OCI-LY3 (cell line): ENCODE measurements around the gene KRT10.

Source experiments
- H2AFZ ChIP-seq: fragments of 200-600, 300-600 bp; shearing (Covaris generic); 2 replicates; pipeline ENCODE4 v1.6.0; 2014; ENCODE audit warnings: antibody characterized with exemption, low read depth, low read length
- H3K27ac ChIP-seq: fragments of 200-600, 300-600 bp; sonication (generic); 2 replicates; pipeline ENCODE4 v1.5.1; 2014; ENCODE audit warnings: mild to moderate bottlenecking, low read length, moderate library complexity, mixed read lengths
- H3K27me3 ChIP-seq: fragments of 200-600, 300-600 bp; sonication (generic); 2 replicates; pipeline ENCODE4 v1.6.1; 2014; ENCODE audit warnings: low read depth, low read length, mixed read lengths
- H3K36me3 ChIP-seq: fragments of 200-600, 300-600 bp; sonication (generic); replicated peaks from 2 replicates; pipeline ENCODE3; 2014; ENCODE audit warnings: low read depth, low read length, mixed read lengths
- H3K4me1 ChIP-seq: fragments of 300-600, 200-600 bp; sonication (generic); 2 replicates; pipeline ENCODE4 v1.6.1; 2014; ENCODE audit warnings: low read length, mixed read lengths
- H3K4me2 ChIP-seq: fragments of 200-600, 300-600 bp; sonication (generic); 2 replicates; pipeline ENCODE4 v1.6.1; 2014; ENCODE audit warnings: low read length, mixed read lengths
- H3K4me3 ChIP-seq: fragments of 300-600, 200-600 bp; sonication (generic); 2 replicates; pipeline ENCODE4 v1.5.1; 2014; ENCODE audit warnings: antibody characterized with exemption, mild to moderate bottlenecking, low read length, moderate library complexity
- H3K79me2 ChIP-seq: fragments of 300-600, 200-600 bp; shearing (Covaris generic); 2 replicates; pipeline ENCODE4 v1.6.1; 2014; ENCODE audit warnings: mild to moderate bottlenecking, low read length, mixed read lengths
- H3K9ac ChIP-seq: fragments of 300-600, 200-600 bp; shearing (Covaris generic); 2 replicates; pipeline ENCODE4 v1.6.0; 2014; ENCODE audit warnings: mild to moderate bottlenecking, low read length, moderate library complexity
- H3K9me3 ChIP-seq: fragments of 200-600, 300-600 bp; shearing (Covaris generic); 2 replicates; pipeline ENCODE4 v1.6.1; 2014; ENCODE audit warnings: low read length, mixed read lengths; ENCODE audit not compliant: insufficient read depth
- H4K20me1 ChIP-seq: fragments of 200-600, 300-600 bp; sonication (generic); 2 replicates; pipeline ENCODE4 v1.6.1; 2016; ENCODE audit warnings: low read length, mixed read lengths; ENCODE audit not compliant: insufficient read depth
- CTCF ChIP-seq: fragments of 200-600, 300-600 bp; sonication (generic); IDR thresholded peaks from 2 replicates; pipeline ENCODE4 v1.5.1; 2014; ENCODE audit warnings: antibody characterized with exemption, low read length, low read depth
- EZH2phosphoT487 ChIP-seq: fragments of 200-600 bp; shearing (Covaris generic); IDR thresholded peaks from 2 replicates; pipeline ENCODE4 v1.6.1; 2018; ENCODE audit warnings: antibody characterized with exemption, mixed run types, low read depth

Gene KRT10

GRCh38 chr17:40803617-40804082 lies 18.8 kb downstream of the KRT10 start:
- no peak overlapping the region for H3K9ac ChIP-seq
- no peak overlapping the region for H3K4me3 ChIP-seq
- TF ChIP-seq EZH2phosphoT487 (no peak), CTCF (peak; percentile 87)
- H2AFZ ChIP-seq = no peak overlapping the region; the same call in 1 of the 2 replicates
- no peaks in the 10 kb centered on the region for H3K36me3 ChIP-seq
- H3K4me2 ChIP-seq = peak overlapping the region; percentile 52
- no peak overlapping the region for H3K27ac ChIP-seq
- no peaks in the 10 kb centered on the region for H3K79me2 ChIP-seq
- H3K27me3 ChIP-seq = peaks cover 46% of the 10 kb centered on the region
- peaks cover 10% of the 10 kb centered on the region for H3K4me1 ChIP-seq
- no peaks in the 10 kb centered on the region for H4K20me1 ChIP-seq
- H3K9me3 ChIP-seq = no peaks in the 10 kb centered on the region

- H3K4me1 ChIP-seq = peaks cover 17% of the 10 kb centered on the region
- no peaks in the 10 kb centered on the region for H3K9me3 ChIP-seq
- peaks cover 28% of the 10 kb centered on the region for H3K27me3 ChIP-seq
- H2AFZ ChIP-seq = no peak overlapping the region
- no peak overlapping the region for H3K27ac ChIP-seq
- no peak for TF ChIP-seq EZH2phosphoT487
- TF ChIP-seq CTCF = no peak
- H3K79me2 ChIP-seq = no peaks in the 10 kb centered on the region
- H3K4me3 ChIP-seq = no peak overlapping the region
- no peak overlapping the region for H3K4me2 ChIP-seq
- no peaks in the 10 kb centered on the region for H3K36me3 ChIP-seq
- no peaks in the 10 kb centered on the region for H4K20me1 ChIP-seq
- no peak overlapping the region for H3K9ac ChIP-seq
Measured at GRCh38 chr17:40801157-40801556, 21.3 kb downstream of the KRT10 start.

- Histone ChIP-seq H3K79me2 (no peaks in the 10 kb centered on the region), H3K36me3 (no peaks in the 10 kb centered on the region), H3K4me3 (no peak overlapping the region), H3K27ac (no peak overlapping the region), H3K9me3 (no peaks in the 10 kb centered on the region), H2AFZ (no peak overlapping the region), H3K4me2 (no peak overlapping the region), H3K4me1 (peaks cover 25% of the 10 kb centered on the region), H3K27me3 (peaks cover 25% of the 10 kb centered on the region; the same call in 1 of the 2 replicates), H3K9ac (no peak overlapping the region), H4K20me1 (no peaks in the 10 kb centered on the region)
- TF ChIP-seq EZH2phosphoT487 (no peak), CTCF (no peak)
Measured at GRCh38 chr17:40800381-40800780, 22.0 kb downstream of the KRT10 start.

- TF ChIP-seq CTCF (no peak), EZH2phosphoT487 (no peak)
- Histone ChIP-seq H3K27ac (no peak within 1 kb of the TSS), H3K9ac (no peak within 1 kb of the TSS), H3K4me3 (no peak within 1 kb of the TSS), H2AFZ (no peak within 1 kb of the TSS), H3K27me3 (peaks cover 20% of the 10 kb centered on the region; the same call in 1 of the 2 replicates), H3K9me3 (no peaks in the 10 kb centered on the region), H3K4me1 (peaks cover 30% of the 10 kb centered on the region), H3K4me2 (no peak within 1 kb of the TSS), H3K36me3 (no peaks in the 10 kb centered on the region), H4K20me1 (no peaks in the 10 kb centered on the region), H3K79me2 (no peaks in the 10 kb centered on the region)
Measured at GRCh38 chr17:40799859-40800258, 22.6 kb downstream of the KRT10 start, which contains the start of gene KRT28. TSS of gene KRT28 (minus strand) at chr17:40799959. CDS start at chr17:40799893, 66 bp downstream.
